Left lung (tissue), 10 donors: ENCODE results near the gene RCCD1. TPM values are rescaled to one million over a fixed set of nuclear protein-coding genes. Genes with fewer than 3 reads are reported as not detected.

Experiments
- ATAC-seq: fragments of 200-7000 bp; cut with Tn5 transposase; one replicate; pipeline ENCODE4 v1.9.1; 2020; ENCODE audit warnings: moderate library complexity
- DNase-seq, 4 donors: peaks; one replicate each; pipeline ENCODE4 v3.0.0-alpha.2; 2013 to 2020
- H3K27ac ChIP-seq, 2 donors: fragments of 200-600 bp; sonication (generic) in 1 of 2; one replicate each; pipeline versions ENCODE4 v1.5.0 to v1.8.0; 2020 to 2021
- H3K27me3 ChIP-seq, 2 donors: fragments of 200-600 bp; sonication (generic) in 1 of 2; one replicate each; pipeline versions ENCODE4 v1.5.0 to v1.8.0; 2020 to 2021
- H3K36me3 ChIP-seq, 2 donors: fragments of 200-600 bp; sonication (generic) in 1 of 2; one replicate each; pipeline versions ENCODE4 v1.5.0 to v1.8.0; 2020 to 2021
- H3K4me1 ChIP-seq, 2 donors: fragments of 200-600 bp; one replicate each; pipeline ENCODE4 v1.8.0; 2021
- H3K4me3 ChIP-seq, 2 donors: fragments of 200-600 bp; sonication (generic) in 1 of 2; one replicate each; pipeline versions ENCODE4 v1.5.0 to v1.8.0; 2020 to 2021; ENCODE audit warnings: mild to moderate bottlenecking in 1 of 2
- H3K9me3 ChIP-seq, 2 donors: fragments of 200-600 bp; sonication (generic) in 1 of 2; one replicate each; pipeline versions ENCODE4 v1.5.0 to v1.8.0; 2020 to 2021
- CTCF ChIP-seq, 2 donors: fragments of 200-600 bp; sonication (generic) in 1 of 2; IDR thresholded peaks; one replicate each; pipeline versions ENCODE4 v1.5.0 to v1.8.0; 2021; ENCODE audit warnings: antibody characterized with exemption in 2 of 2
- intact Hi-C, 2 donors: fragments of 100-400 bp; cut with DNase I; formaldehyde crosslinking; loops; one replicate each; pipeline versions ENCODE4 v1.11.2 to v1.14.2; 2022
- polyA plus RNA-seq, 6 donors: library from polyadenylated mRNA; unstranded; fragments of 120-200 nt; gene quantifications; one replicate each; pipeline ENCODE4 v1.2.1, GENCODE V29; 2013; ENCODE audit not compliant: insufficient read length in 6 of 6
- total RNA-seq, 2 donors: library from RNA; stranded (reverse); fragmentation: NEBNext Ultra II Directional; extraction: Animal tissue kit (Norgen Biotek cat#: 25700); gene quantifications; one replicate each; pipeline ENCODE4 v1.2.1, GENCODE V29; 2021
- donor health status: DM: no; HTN: yes; CAD: no.
- donor health status: DM: no; HTN: no; CAD: no.

RCCD1 gene
- total and polyA plus RNA-seq, 8 donors, result 9.8 to 21.2 (median 18.0) TPM

- no peak for DNase-seq
- H3K27ac ChIP-seq, result no peak overlapping the region
- H3K27me3 ChIP-seq, result no peaks in the 10 kb centered on the region
- intact Hi-C loops, result no loop called here
- no peak for TF ChIP-seq CTCF (IDR thresholded peaks at IDR 0.05)
- no peak for ATAC-seq
- H3K9me3 ChIP-seq, result no peaks in the 10 kb centered on the region
- H3K4me1 ChIP-seq, result peaks cover 0 to 14% of the 10 kb centered on the region in 2 donors
- H3K4me3 ChIP-seq, result no peak overlapping the region
- H3K36me3 ChIP-seq, result no peaks in the 10 kb centered on the region
Observed at GRCh38 chr15:90989040-90989768, 34.5 kb downstream of the RCCD1 start.

- DNase-seq (no peak), ATAC-seq (no peak)
- TF ChIP-seq CTCF (IDR thresholded peaks at IDR 0.05), result no peak
- Histone ChIP-seq H3K4me3 (no peak overlapping the region), H3K4me1 (peaks cover 0 to 20% of the 10 kb centered on the region in 2 donors), H3K27ac (no peak overlapping the region), H3K36me3 (no peaks in the 10 kb centered on the region), H3K9me3 (no peaks in the 10 kb centered on the region), H3K27me3 (no peaks in the 10 kb centered on the region)
- intact Hi-C loops, result no loop called here
Observed at GRCh38 chr15:90990446-90990845, 35.8 kb downstream of the RCCD1 start.

GRCh38 chr15:90991587-90992285 is 37.1 kb downstream of the RCCD1 start:
- ATAC-seq (no peak), DNase-seq (no peak)
- Histone ChIP-seq H3K4me3 (no peak overlapping the region), H3K36me3 (no peaks in the 10 kb centered on the region), H3K4me1 (peaks cover 0 to 22% of the 10 kb centered on the region in 2 donors), H3K27me3 (no peaks in the 10 kb centered on the region), H3K27ac (no peak overlapping the region), H3K9me3 (no peaks in the 10 kb centered on the region)
- TF ChIP-seq CTCF (IDR thresholded peaks at IDR 0.05), result no peak
- intact Hi-C loops, result no loop called here

DNA sequence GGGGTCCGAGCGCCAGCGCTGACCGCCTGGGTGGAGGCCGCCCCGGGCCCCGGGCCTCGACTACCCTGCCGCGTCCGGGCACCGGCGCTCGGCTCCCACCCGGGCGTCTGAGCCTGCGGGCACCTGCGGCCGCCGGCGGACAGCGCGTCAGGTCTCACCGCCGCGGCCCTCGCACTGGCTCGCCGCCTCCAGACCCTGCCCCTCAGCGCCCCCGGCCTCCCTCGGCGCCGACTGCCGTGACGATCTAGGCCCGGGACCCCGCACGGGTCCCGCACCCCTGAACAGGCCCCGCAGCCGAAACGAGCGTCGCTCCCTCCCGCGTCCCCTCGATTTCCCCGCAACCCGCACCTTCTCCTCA is 39.4 kb downstream of the RCCD1 start:
- Histone ChIP-seq H3K36me3 (peaks cover 0 to 17% of the 10 kb centered on the region in 2 donors), H3K27ac (peak overlapping the region; percentile 62 to 83), H3K4me1 (peaks cover 0 to 10% of the 10 kb centered on the region in 2 donors), H3K9me3 (no peaks in the 10 kb centered on the region), H3K4me3 (peak overlapping the region; percentile 92 to 98), H3K27me3 (no peaks in the 10 kb centered on the region)
- peak; percentile 32 for ATAC-seq
- peak in 2 of 4 donors; percentile 35 to 86 for DNase-seq
- intact Hi-C loops, result no loop called here
- TF ChIP-seq CTCF (IDR thresholded peaks at IDR 0.05), result no peak
